Gastrocnemius medialis (tissue), 4 donors: ENCODE data around the gene DGCR2.

Experiments used
- CTCF ChIP-seq, 5 experiments: fragments of 450-650 bp in 3 of 5; fragments of 200-600 bp in 2 of 5; sonication (generic) in 2 of 5; IDR thresholded peaks in 4 of 5; conservative IDR thresholded peaks in 1 of 5; 1 replicate in 4 of 5; 2 replicates in 1 of 5; pipeline ENCODE4 v1.5.1; 2016 to 2019; ENCODE audit warnings: antibody characterized with exemption in 5 of 5, mild to moderate bottlenecking in 3 of 5, moderate library complexity in 3 of 5
- POLR2A ChIP-seq, 2 donors: fragments of 450-650 bp; IDR thresholded peaks; one replicate each; pipeline ENCODE4 v1.6.1; 2017; ENCODE audit warnings: antibody characterized with exemption in 2 of 2, mild to moderate bottlenecking in 2 of 2, moderate library complexity in 2 of 2

GRCh38 chr22:19044381-19044780, 77.8 kb downstream of the DGCR2 start:
- TF ChIP-seq CTCF (IDR thresholded peaks at IDR 0.05 in 4 of 5, conservative IDR thresholded peaks at IDR 0.05 in 1 of 5) (no peak), POLR2A (IDR thresholded peaks at IDR 0.05) (no peak)
